ENCODE data around the gene CCDC85C. TPM values are rescaled to one million over a fixed set of nuclear protein-coding genes. Genes with fewer than 3 reads are reported as not detected.

Gene CCDC85C
- total RNA-seq, 1 experiment from 2014 or later, result 36.4 TPM

GRCh38 chr14:99575043-99576023 is 28.7 kb downstream of the CCDC85C start:
- ChIA-PET POLR2A (ENCODE audit: unreplicated experiment) (no interaction called here), CTCF (interaction anchor here (0.6 to 1.1 kb wide), 3 partner anchors 27 to 109 kb away, joined by 4 to 5 read pairs (median 4); partner anchors contain the start of gene CYP46A1)
- no peaks in the 10 kb centered on the region for H3K36me3 ChIP-seq (ENCODE audit: low read depth, low read length)
- H3F3A ChIP-seq (ENCODE audit: low read length, unreplicated experiment), result no peaks in the 10 kb centered on the region
- TF ChIP-seq CTCF (conservative IDR thresholded peaks at IDR 0.05; ENCODE audit: low read depth, low read length) (peak; percentile 48; the same call in 1 of the 2 replicates), EZH2 (IDR thresholded peaks at IDR 0.05; ENCODE audit: low read length, unreplicated experiment) (no peak), EZH2phosphoT487 (IDR thresholded peaks at IDR 0.05; ENCODE audit: borderline replicate concordance, low read length) (no peak)
- DNase-seq (peak; percentile 92), ATAC-seq (peak; percentile 65)
- no TSS peak for BruUV-seq (replicated peaks)
- intact Hi-C loops (cut with micrococcal nuclease), result loop anchor here (2.0 kb wide), 1 partner anchor 29 kb away; the partner anchor contains the start of gene CCDC85C
- H3K9me3 ChIP-seq (ENCODE audit: low read length), result no peaks in the 10 kb centered on the region
- H2AFZ ChIP-seq (ENCODE audit: low read length), result no peak overlapping the region
- H3K9ac ChIP-seq (ENCODE audit: low read length), result peak overlapping the region; percentile 14; the same call in 1 of the 2 replicates
- no peaks in the 10 kb centered on the region for H3K27me3 ChIP-seq (ENCODE audit: low read length)
- H3K4me3 ChIP-seq (ENCODE audit: low read length), result peak overlapping the region; percentile 26; the same call in 1 of the 2 replicates
- no peaks in the 10 kb centered on the region for H3K9me2 ChIP-seq (replicated peaks; ENCODE audit: low read length)
- H3K4me2 ChIP-seq (ENCODE audit: low read length), result peak overlapping the region; percentile 72
- no peaks in the 10 kb centered on the region for H4K20me1 ChIP-seq (ENCODE audit: low read length)
- peaks cover 87% of the 10 kb centered on the region for H3K79me2 ChIP-seq (ENCODE audit: low read length)
- peak overlapping the region; percentile 67 for H3K27ac ChIP-seq (ENCODE audit: low read length)
- H3K4me1 ChIP-seq (ENCODE audit: insufficient read depth, low read length), result peaks cover 60% of the 10 kb centered on the region

GRCh38 chr14:99574099-99574880 is 29.7 kb downstream of the CCDC85C start:
- ChIA-PET CTCF (no interaction called here), POLR2A (ENCODE audit: unreplicated experiment) (no interaction called here)
- H4K20me1 ChIP-seq (ENCODE audit: low read length), result no peaks in the 10 kb centered on the region
- no peaks in the 10 kb centered on the region for H3K36me3 ChIP-seq (ENCODE audit: low read depth, low read length)
- peaks cover 97% of the 10 kb centered on the region for H3K79me2 ChIP-seq (ENCODE audit: low read length)
- BruUV-seq (replicated peaks), result no TSS peak
- H3K9me3 ChIP-seq (ENCODE audit: low read length), result no peaks in the 10 kb centered on the region
- no peak overlapping the region for H2AFZ ChIP-seq (ENCODE audit: low read length)
- ATAC-seq (peak; percentile 13; the same call in 1 of the 2 replicates), DNase-seq (peak; percentile 74)
- no peak for TF ChIP-seq EZH2 (IDR thresholded peaks at IDR 0.05; ENCODE audit: low read length, unreplicated experiment)
- TF ChIP-seq EZH2phosphoT487 (IDR thresholded peaks at IDR 0.05; ENCODE audit: borderline replicate concordance, low read length), result no peak
- no peak for TF ChIP-seq CTCF (conservative IDR thresholded peaks at IDR 0.05; ENCODE audit: low read depth, low read length)
- no peaks in the 10 kb centered on the region for H3K27me3 ChIP-seq (ENCODE audit: low read length)
- peak overlapping the region; percentile 14; the same call in 1 of the 2 replicates for H3K9ac ChIP-seq (ENCODE audit: low read length)
- peak overlapping the region; percentile 67 for H3K27ac ChIP-seq (ENCODE audit: low read length)
- H3F3A ChIP-seq (ENCODE audit: low read length, unreplicated experiment), result no peaks in the 10 kb centered on the region
- H3K4me3 ChIP-seq (ENCODE audit: low read length), result peak overlapping the region; percentile 26; the same call in 1 of the 2 replicates
- H3K4me1 ChIP-seq (ENCODE audit: insufficient read depth, low read length), result peaks cover 56% of the 10 kb centered on the region
- H3K4me2 ChIP-seq (ENCODE audit: low read length), result peak overlapping the region; percentile 72
- H3K9me2 ChIP-seq (replicated peaks; ENCODE audit: low read length), result no peaks in the 10 kb centered on the region
- intact Hi-C loops (cut with micrococcal nuclease), result loop anchor here (2.0 kb wide), 1 partner anchor 31 kb away; the partner anchor contains the start of gene CCDC85C

All from PC-3 (cell line).